ENCODE results near the gene SHC2.

DNA sequence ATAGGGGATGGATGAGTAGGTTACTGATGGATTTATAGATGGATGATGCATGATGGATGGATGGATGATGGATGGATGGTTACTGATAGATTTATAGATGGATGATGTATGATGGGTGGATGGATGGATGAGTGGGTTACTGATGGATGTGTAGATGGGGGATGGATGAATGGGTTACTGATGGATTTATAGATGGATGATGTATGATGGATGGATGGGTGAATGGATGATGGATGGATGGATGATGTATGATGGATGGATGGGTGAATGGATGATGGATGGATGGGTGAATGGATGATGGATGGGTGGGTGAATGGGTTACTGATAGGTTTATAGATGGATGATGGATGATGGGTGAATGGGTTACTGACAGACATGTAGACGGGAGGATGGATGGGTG is 45.5 kb downstream of the SHC2 start:
- TF ChIP-seq POLR2A (IDR thresholded peaks at IDR 0.05; ENCODE audit: low read length) (no peak), GATA1 (IDR thresholded peaks at IDR 0.05; ENCODE audit: low read depth, low read length) (no peak)
